HCT116 (cell line): Measurements from ENCODE around the gene SLC66A2.

Experiments
- POLR2A ChIP-seq: IDR thresholded peaks from 2 replicates; pipeline ENCODE4 v1.7.0; 2011; ENCODE audit warnings: borderline replicate concordance; ENCODE audit not compliant: insufficient read depth, insufficient read length; ENCODE audit errors: extremely low read depth
- SP1 ChIP-seq: IDR thresholded peaks from 2 replicates; pipeline ENCODE4 v1.6.1; 2012; ENCODE audit warnings: low read depth

- TF ChIP-seq POLR2A (no peak), SP1 (no peak)
These were observed 88.1 kb downstream of the SLC66A2 start for GRCh38 chr18:79863161-79864005.
